GM23248 (cell line): ENCODE data around the gene DTNA.

Source experiments
- EZH2 ChIP-seq: fragments of 200-600 bp; sonication (generic); IDR thresholded peaks from 2 replicates; pipeline ENCODE4 v1.6.1; 2018; ENCODE audit warnings: antibody characterized with exemption, mild to moderate bottlenecking; ENCODE audit not compliant: insufficient read depth, poor library complexity, severe bottlenecking
- EZH2phosphoT487 ChIP-seq: fragments of 200-600 bp; sonication (generic); IDR thresholded peaks from 2 replicates; pipeline ENCODE4 v1.6.1; 2018; ENCODE audit warnings: antibody characterized with exemption, moderate library complexity, mild to moderate bottlenecking, low read depth; ENCODE audit not compliant: insufficient read depth

- TF ChIP-seq EZH2 (no peak), EZH2phosphoT487 (no peak)
Observed at GRCh38 chr18:34929336-34929780, 219.3 kb downstream of the DTNA start.
